ENCODE measurements around the gene ZNF765.

DNA sequence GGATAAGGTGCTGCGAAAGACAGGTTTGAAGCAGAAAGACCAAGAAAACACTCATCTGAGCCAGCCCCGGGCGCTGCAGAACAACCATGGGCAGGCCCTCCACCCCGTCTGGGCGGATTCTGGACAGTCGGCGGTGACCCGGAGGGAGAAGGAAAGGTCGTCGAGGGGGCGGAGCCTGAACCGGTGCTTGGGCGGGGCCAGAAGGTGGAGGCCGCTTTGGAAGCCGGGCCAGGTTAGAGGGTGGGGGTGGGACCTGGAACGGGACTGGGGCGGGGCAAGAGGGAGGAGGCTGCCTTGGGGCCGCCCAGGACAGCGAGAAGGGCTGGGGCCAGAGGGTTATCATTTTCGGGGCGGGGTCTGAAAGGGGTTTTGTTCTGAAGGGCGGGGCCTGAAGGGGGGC is 5.0 kb upstream of the ZNF765 start:
- TF ChIP-seq, protein P1, sequence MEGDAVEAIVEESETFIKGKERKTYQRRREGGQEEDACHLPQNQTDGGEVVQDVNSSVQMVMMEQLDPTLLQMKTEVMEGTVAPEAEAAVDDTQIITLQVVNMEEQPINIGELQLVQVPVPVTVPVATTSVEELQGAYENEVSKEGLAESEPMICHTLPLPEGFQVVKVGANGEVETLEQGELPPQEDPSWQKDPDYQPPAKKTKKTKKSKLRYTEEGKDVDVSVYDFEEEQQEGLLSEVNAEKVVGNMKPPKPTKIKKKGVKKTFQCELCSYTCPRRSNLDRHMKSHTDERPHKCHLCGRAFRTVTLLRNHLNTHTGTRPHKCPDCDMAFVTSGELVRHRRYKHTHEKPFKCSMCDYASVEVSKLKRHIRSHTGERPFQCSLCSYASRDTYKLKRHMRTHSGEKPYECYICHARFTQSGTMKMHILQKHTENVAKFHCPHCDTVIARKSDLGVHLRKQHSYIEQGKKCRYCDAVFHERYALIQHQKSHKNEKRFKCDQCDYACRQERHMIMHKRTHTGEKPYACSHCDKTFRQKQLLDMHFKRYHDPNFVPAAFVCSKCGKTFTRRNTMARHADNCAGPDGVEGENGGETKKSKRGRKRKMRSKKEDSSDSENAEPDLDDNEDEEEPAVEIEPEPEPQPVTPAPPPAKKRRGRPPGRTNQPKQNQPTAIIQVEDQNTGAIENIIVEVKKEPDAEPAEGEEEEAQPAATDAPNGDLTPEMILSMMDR (IDR thresholded peaks at IDR 0.05) = no peak
- TF ChIP-seq POLR2A (IDR thresholded peaks at IDR 0.05) = no peak

Data from upper lobe of left lung (tissue), 4 donors.